NOMO-1 treated with dmso at 0.1 percent for 144 hours (cell line): ENCODE measurements around the gene DPF3.

Experiments used
- DNase-seq: peaks from one replicate; lab custom pipeline; 2025; ENCODE audit not compliant: unreplicated experiment; lab: John Stamatoyannopoulos, UW

DPF3 gene

DNA sequence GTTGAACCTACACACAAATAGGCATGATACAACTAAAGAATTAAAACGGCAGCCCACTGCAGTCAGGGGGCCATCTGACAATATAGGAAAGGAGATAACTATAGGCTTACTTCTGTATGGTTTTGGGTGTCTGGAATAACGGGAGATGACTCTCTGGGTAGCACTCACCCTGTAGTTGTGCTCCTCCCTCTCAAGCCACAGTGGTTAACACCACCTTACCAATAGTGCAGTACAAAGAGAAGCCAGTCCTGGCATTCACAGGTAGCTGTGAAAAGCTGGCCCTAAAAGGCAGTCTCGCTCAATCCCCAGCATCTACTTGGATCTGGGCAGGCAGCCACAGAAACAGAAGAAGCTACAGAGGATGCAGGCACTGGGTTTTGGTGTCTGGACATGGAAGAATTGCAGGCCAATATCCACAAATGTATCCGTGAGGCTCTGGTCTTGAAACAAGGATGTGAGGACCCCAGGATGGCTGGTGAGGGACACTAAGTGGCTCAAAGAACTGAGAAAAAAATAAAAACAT lies 93.0 kb downstream of the DPF3 start:
- DNase-seq = no peak

DNA sequence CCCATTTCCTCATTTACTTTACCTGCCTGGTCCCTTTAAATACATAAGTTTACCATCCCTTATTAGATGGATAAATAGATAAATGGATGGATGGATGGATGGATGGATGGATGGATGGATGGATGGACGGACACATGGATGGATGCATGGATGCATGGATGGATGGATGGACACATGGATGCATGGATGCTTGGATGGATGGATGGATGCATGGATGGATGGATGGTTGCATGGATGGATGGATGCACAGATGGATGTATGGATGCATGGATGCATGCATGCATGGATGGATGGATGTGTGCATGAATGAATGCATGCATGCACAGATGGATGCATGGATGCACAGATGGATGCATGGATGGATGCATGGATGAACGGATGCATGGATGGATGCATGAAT lies 93.6 kb downstream of the DPF3 start:
- no peak for DNase-seq

DNA sequence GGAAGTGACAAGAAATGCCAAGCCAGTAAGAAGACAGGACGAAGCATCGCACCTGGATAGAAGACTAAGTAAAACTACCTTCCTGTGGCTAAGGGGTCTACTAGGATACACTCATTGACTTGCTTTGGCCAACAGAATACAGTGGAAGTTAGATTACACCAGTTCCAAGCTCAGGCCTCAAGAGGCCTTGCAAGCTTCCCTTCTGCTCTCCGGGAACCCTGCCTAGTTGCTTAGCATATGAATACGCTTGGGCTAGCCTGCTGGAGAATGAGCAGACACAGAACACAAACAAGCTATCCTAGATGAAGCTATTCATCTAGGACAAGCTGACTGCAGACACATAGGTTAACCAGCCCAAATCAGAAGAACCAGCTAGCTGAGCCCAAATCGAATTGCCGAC lies 97.0 kb downstream of the DPF3 start:
- no peak for DNase-seq

DNA sequence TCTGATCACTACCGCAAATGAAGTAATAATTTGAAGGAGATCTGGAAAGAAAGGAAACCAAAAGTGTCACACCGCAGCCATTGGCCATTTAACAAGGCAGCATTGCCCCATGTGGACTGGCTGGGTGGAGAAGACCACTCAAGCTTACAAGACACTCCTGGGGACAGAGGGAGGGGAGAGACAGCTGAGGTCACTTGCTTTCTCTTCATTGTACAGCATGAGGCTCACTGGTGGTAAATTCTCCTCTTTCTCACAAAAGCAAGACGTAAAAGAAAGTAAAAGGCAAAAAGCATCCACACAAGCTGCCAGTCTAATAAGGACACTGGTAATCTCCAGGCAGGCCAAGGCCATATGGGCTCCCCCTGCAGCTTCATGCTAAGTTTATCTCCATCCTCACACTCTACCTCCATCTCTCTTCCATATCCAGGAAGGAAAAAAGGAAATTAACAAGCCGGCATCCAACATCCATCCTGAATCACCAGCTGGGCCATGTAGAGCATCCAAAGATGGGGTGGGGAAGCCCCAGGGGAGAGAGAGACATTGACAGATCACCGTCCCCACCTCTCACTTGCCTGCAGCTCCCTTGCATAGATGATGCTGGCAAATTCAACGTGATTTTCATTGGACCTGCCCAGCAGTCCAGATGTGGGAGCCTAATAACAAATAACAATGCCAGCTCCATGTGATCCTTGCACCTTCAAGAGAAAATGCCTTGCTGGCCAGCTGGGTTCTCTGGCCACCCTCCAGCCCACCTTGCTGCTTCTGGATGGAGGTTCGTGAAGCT lies 100.6 kb downstream of the DPF3 start:
- no peak for DNase-seq

DNA sequence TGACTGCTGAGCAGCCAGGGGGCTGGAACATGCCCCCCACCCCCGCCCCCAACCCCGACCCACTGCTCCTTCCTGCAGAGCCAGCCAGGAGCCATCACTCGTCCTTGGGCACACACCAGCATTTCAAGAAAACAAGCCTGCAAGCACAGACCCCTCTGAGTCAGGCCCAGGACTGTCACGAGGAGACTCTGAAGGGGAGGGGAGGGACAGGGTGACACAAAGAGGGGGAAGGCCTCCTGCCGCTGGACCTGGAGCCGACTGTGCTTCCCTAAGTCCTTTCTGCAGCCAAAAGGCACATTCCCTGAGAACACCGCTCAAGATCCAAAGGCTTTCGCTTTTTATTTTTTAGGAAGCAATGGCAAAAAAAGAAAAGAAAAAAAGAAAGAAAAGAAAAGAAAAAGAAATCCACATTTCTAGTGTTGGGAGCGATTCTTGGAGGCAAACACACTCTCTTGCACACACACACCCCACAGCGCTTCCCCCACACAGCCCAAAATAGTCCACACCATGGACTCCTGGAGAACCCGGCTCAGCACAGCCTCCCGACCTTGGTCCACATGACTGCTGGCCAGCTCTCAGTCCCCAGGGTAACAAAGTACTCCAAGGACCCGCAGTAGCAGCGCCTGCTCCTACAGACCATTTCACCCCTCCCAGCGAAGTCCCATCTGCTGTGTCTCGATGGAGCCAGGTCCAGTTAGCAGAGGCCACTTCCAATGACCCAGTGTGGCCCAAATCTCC lies 101.7 kb downstream of the DPF3 start:
- no peak for DNase-seq

DNA sequence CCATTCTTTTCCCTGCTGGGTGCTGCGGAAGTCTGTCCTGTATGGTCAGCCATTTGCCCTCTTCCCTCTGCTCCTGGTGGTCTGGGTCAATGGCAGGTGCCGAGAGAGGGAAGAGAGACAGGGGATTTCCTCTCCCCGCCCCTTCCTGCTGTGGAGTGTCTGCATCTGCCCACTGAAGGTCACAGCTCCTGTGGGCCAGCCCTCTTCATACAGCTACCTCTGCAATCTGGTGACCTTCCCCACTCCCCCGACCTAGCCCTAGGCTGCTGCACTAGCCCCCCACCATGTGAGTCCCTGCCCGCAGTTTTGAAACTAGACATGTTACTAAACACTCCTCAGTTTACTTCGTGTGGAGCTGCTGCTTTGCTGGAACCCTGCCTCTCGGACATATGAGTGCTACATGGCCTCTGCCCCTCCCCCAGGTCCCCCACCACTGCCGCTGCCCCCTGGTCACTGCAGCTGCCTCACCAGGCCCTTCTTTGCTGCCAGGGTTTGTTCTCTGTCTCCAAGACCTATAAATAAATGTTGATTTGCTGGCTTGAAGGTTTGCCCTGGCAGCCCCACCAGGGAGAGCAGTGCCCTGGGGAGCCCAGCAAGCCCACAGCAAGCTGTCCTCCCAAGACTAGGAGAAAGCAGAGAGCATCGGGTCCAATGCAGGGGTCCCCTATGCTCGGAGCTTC lies 102.9 kb downstream of the DPF3 start:
- DNase-seq = no peak

DNA sequence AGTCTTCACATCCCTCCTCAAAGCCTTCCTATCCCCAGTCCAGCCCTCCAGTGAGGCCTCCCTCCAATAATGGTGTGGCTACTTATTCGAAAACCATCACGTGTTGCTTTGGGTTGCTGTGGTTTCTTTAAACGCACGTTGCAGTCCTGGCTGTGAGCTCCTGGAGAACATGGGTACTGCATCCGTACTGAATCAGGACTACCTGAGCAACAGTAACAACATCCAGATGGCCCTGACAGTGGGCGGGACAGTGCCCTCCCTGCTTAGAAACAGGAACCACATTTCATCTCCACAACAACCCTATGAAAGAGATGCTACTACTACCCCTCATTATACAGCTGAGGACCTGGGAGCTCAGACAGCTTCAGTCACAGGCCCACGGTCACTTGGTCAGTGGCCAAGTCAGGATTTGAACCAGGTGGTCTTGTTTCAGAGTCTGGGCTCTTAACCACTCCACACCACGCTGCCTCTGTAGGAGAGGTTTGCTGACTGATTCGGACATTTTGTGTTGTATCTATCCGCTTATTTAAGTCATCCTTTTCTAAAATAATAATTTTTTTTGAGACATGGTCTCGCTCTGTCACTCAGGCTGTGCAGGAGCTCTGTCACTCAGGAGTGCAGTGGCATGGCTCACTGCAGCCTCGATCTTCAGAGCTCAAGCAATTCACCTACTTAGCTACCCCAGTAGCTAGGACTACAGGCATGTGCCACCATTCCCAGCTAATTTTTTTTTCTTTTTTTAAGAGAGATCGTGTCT lies 104.8 kb downstream of the DPF3 start:
- DNase-seq = no peak

DNA sequence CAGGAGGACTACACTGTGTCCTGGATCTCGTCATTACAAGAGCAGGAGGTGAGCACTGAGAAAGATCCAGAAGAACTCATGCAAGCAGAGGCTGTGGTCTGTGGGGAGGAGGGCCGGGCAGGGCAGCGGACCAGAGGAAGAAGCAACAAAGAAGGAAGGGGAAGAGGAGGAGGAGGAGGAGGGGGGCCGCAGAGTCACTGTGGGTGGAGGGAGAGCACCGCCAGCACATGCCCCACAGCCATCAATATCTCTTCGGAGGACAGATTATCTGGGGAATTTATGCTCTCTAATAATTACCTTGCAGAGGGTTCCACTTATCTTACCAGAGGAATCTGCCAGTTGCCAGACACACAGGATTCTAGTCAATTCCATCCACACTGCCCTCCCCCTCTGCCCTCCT lies 105.6 kb downstream of the DPF3 start:
- DNase-seq = no peak

DNA sequence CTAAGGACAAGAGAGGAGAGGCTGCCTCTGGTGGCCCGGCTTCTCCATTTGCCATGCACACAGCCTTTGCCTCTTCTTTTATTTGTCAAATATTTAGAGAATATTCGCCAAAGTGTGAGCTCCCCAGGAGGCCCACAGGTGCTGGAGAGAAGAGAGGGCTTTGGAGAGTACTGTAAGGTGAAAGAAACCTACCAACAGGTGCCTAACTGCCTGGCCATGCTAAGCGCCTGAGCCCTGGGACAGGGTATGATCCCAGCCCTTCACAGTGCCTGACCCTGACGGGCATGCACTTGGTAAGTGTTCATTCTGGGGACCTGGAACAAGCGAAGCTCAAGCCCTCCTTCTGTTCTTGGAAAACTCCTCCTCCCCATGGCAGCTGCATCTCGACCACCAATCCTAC lies 106.1 kb downstream of the DPF3 start:
- DNase-seq = no peak

DNA sequence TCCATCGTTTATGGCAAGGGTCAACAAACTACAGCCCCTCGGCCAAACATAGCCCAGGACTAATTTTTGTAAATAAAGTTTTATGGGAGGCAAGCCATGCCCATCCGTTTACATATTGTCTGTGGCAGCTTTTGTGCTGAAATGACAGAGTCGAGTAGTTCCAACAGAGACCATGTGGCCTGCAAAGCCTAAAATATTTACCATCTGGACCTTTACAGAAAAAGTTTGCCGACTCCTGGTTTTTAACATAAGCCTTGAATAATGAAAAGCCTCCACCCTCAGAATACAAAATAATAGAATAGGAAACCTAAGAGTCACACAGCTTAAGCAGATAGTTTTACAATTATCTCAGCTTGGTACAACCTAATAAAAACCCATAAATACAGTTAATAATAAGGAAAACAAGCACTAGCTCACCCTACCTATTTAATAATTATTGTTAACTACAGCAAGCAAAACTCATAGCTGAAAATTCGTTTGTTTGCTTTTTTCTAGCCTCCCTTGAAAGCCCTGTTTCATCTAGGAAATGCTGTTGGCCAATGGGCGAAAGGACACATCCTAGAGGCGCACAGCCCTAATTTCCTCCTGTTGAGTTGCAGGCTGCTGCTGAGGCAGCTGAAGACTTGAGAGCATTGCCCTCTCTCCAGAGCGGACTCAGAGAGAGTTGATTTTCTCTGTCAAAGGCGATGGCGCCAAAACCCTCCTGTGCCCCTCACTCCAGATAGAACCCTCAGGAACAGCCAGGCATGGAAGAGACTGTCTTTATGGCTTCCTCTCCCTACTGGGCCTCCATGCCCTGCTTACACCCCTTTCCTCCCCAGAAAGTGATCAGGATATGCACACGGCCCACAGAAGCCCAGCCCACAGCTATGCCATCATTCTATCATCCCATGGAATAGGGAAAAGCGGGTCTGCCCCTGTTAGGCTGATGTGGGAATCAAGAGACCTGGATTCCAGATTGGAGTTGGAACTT lies 107.2 kb downstream of the DPF3 start:
- DNase-seq = no peak

DNA sequence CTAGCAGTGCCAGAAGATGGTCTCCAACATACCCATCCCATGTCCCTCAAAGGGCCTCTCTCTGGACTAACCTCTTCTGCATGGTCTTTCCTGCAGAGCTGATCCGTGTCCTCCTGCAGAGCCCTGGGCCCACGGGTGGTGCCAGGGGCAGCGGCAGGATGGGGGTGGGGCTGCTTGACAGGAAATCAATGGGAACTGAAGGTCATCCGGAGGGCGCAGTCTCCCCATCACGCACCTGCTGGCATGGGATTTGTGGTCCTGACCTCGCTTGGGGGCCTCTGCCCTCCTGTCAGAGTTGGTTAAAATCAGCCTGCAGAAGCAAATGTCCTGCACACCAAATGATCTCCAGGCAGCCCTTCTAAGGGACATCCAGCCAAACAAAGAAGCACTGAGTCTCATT lies 110.2 kb downstream of the DPF3 start:
- DNase-seq = no peak

DNA sequence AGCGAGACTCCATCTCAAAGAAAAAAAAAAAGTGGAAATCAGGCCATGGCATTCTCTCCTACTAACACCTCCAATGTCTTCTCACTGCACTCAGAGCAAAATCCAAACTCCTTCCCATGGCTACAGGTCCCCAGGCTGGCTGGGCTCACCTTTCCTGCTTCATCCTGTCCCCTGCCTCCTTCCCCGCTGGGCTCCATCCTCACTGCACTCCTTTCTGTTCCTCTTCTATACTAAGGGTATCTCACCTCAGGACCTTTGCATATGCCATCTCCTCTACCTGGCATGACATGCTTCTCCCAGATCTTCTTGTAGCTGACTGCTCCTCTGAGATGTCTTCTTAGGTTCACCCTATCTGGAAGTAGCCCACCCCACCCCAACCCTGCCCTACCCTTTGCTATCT lies 111.1 kb downstream of the DPF3 start:
- DNase-seq = no peak

DNA sequence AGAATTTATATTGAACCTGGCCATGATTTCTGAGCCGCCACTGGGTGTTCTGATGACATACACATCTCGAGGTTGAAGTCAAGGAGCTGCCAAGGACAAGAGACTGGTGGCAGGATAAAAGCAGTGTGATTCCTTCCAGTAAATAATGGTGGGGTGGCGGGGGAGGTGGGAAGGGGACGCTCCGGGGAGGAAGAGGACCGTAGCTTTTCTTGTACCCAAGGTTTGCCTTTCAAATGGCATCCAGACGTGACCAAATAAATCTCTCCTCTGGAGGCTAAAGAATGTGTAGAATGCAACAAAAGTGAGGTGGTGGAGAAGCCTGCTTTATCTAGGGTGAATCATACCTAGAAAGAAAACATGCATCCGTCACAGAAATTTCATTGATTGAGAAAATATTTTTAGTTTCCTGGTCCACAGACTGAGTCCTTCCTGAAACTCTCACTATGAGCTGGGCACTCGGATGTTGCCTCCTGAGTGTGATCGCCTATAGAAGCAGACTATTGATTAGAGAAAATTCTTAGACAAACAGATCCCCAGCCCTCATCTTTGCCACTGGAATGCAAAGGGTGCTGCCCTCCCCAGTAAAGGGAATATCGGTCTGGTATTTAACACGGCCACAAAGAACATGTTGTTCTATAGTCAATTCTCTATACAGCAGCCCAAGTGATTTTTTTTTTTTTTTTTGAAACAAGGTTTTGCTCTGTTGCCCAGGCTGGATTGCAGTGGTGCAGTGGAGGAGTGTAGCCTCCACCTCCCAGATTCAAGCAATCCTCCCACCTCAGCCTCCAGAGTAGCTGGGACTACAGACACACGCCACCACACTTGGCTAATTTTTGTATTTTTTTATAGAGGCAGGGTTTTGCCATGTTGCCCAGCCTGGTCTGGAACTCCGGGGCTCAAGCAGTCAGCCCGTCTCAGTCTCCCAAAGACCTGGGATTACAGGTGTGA lies 112.1 kb downstream of the DPF3 start:
- no peak for DNase-seq

DNA sequence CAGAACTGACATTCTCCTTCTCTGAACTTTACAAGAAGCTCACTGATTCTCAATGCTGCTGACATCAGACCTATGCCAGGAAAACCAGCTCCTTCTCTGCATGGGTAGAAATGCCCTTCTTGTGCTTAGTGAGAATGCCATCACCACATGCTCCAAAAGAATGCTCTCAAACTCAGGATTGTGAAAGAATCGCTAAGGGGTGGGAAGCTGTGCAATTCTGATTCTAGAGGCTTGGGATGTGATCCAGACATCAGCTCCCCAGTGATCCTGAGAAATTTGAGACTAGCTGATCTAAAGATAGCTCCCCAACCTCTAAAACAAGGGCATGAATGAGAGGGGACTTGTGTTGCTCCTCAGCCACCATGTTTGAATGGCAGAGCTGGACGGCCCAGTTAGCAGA lies 113.2 kb downstream of the DPF3 start:
- DNase-seq = no peak

DNA sequence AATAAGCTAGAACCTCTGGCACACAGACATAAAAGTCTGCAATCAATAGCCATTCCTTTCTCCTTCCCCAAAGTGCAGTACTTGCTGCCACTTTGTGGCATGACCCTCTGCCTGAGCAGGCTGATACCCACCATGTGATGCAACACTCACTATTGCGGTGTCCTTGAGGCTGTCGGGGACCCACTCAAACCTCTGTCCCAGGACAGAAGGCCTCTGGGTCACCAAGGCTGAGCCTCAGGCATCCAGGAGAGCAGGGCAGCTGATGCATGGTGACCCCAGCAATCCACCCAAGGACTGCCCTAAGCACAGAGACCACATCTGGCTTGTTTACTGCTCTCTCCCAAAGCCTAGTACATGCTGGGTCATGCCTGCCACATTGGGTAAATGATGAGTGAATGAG lies 114.2 kb downstream of the DPF3 start:
- DNase-seq = no peak

DNA sequence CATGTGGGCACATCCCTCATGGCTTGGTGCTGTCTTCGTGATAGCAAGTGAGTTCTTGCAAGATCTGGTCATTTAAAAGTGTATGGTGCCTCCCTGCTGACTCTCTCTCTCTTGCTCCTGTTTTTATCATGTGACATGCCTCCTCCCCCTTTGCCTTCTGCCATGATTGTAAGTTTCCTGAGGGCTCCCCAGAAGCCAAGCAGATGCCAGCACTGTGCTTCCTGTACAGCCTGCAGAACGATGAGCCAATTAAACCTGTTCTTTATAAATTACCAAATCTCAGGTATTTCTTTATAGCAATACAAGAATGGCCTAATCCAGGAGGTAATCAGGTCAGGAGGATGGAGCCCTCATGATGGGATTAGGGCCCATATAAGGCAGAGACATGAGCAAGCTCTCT lies 116.3 kb downstream of the DPF3 start:
- DNase-seq = no peak

DNA sequence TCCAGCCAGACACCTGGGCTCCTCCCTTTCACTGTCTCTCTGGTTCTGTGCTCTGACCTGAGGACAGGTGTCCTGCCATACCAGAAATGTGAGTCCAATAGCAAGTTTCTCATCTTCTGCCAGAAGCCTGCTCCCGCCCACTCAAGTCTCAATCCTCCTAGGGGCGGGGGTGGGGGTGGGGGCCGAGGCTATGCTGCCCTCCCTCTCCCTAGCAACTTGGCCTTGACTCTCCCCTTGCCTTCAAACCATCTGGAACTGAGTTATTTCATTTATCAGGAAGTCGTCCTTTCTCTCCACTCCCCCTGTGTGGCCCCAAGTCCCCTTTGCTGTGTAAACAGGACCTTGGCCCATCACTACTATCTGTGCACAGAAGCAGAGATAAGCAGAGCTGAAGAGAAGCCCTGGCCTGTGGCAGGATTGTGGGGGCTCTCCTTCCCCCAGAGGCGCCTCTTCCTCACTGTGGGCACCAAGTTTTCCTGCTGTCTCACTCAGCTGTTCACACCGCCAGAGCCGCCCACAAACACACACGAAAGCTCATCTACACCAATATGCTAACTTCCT lies 117.1 kb downstream of the DPF3 start:
- no peak for DNase-seq

DNA sequence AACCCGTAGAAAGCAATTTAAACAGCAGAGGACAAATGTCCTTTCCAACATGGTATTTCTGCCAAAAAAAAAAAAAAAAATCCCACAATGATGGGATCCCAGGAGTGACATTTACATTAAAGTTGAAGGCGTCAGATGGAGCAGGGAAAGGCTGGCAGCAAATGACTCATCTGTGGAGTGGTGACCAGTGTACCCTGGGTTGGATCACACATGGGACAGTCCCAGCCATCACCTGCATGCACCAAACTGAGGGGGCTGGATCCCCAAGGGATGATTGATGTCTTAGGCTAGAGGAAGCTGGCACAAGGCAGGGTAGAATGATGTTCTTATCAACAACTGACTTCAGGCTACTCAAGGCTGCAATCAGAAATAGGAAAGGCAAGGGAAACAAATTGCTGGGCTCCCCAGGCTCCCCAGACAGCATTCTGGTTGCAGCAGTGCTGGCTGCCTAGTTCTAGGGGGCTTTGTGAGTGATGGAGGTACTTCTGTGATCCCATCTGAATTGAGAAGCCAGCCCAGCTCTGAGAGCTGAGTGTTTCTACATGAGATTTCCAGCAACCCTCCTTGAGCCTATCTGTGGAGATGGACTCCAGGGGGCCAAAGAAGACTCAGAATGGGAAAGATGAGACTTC lies 117.9 kb downstream of the DPF3 start:
- no peak for DNase-seq
